SK-N-MC (cell line): ENCODE data around the gene SDHAF3.
"Not testable (repeated sequence)": the region's sequence is repeated elsewhere in the genome, so short reads cannot be mapped to it uniquely, and the experiment has no call there.

Experiments used
- DNase-seq: peaks from one replicate; pipeline ENCODE4 v3.0.0-alpha.2; 2011; ENCODE audit warnings: low read depth, low spot score
- H3K27ac ChIP-seq: fragments of 200-600 bp; sonication (generic); 2 replicates; pipeline ENCODE4 v1.5.1; 2016; ENCODE audit warnings: mixed run types
- H3K36me3 ChIP-seq: fragments of 200-600 bp; sonication (generic); 2 replicates; pipeline ENCODE4 v1.6.1; 2017; ENCODE audit warnings: antibody characterized with exemption, low read length, mixed read lengths; ENCODE audit not compliant: insufficient read depth
- H3K4me3 ChIP-seq: fragments of 200-600 bp; sonication (generic); 2 replicates; pipeline ENCODE4 v1.5.1; 2016
- H3K9ac ChIP-seq: fragments of 200-600 bp; sonication (generic); 2 replicates; pipeline ENCODE4 v1.8.0; 2017; ENCODE audit warnings: mixed run types, mixed read lengths; ENCODE audit not compliant: insufficient read length
- H3K9me3 ChIP-seq: fragments of 200-600 bp; sonication (generic); 2 replicates; pipeline ENCODE4 v1.6.1; 2017; ENCODE audit warnings: low read depth, mild to moderate bottlenecking, antibody characterized with exemption, low read length, moderate library complexity, mixed read lengths
- EZH2 ChIP-seq: fragments of 200-600 bp; sonication (generic); IDR thresholded peaks from one replicate; pipeline ENCODE4 v1.6.1; 2017; ENCODE audit warnings: antibody characterized with exemption
- FOXP2 ChIP-seq: optimal IDR thresholded peaks from 2 replicates; pipeline ENCODE3; 2011; ENCODE audit warnings: mild to moderate bottlenecking, moderate library complexity; ENCODE audit not compliant: insufficient read depth; ENCODE audit errors: extremely low read length, control extremely low read depth
- POLR2AphosphoS5 ChIP-seq: IDR thresholded peaks from 2 replicates; pipeline ENCODE4 v1.6.1; 2012; ENCODE audit warnings: mild to moderate bottlenecking, low read depth, low read length, borderline replicate concordance

The SDHAF3 gene

GRCh38 chr7:97179454-97180104, 62.1 kb downstream of the SDHAF3 start:
- peak; percentile 8 for DNase-seq
- TF ChIP-seq FOXP2 (no peak), POLR2AphosphoS5 (no peak), EZH2 (no peak)
- Histone ChIP-seq H3K9ac (no peak overlapping the region), H3K4me3 (no peak overlapping the region), H3K36me3 (0 out of 2 replicates have a peak, but pooled peaks cover 3% of the 10 kb centered on the region), H3K9me3 (no peaks in the 10 kb centered on the region), H3K27ac (no peak overlapping the region)

- no peak for TF ChIP-seq EZH2
- no peak for TF ChIP-seq POLR2AphosphoS5
- TF ChIP-seq FOXP2, result no peak
- H3K4me3 ChIP-seq, result no peak overlapping the region
- no peaks in the 10 kb centered on the region for H3K36me3 ChIP-seq
- H3K27ac ChIP-seq, result no peak overlapping the region
- no peak for DNase-seq
- no peaks in the 10 kb centered on the region for H3K9me3 ChIP-seq
- H3K9ac ChIP-seq, result no peak overlapping the region
Observed at GRCh38 chr7:97187067-97187466, 69.6 kb downstream of the SDHAF3 start.

- not testable (repeated sequence) for H3K9ac ChIP-seq, H3K27ac ChIP-seq, H3K9me3 ChIP-seq, H3K4me3 ChIP-seq, DNase-seq, H3K36me3 ChIP-seq
Observed at GRCh38 chr7:97196174-97196573, 78.7 kb downstream of the SDHAF3 start.

GRCh38 chr7:97198596-97198995, 81.1 kb downstream of the SDHAF3 start:
- Histone ChIP-seq H3K9ac (no peak overlapping the region), H3K36me3 (no peaks in the 10 kb centered on the region), H3K4me3 (no peak overlapping the region), H3K9me3 (no peaks in the 10 kb centered on the region), H3K27ac (no peak overlapping the region)
- TF ChIP-seq FOXP2, result no peak
- TF ChIP-seq EZH2, result no peak
- TF ChIP-seq POLR2AphosphoS5, result no peak
- DNase-seq, result no peak

GRCh38 chr7:97200018-97200417, 82.5 kb downstream of the SDHAF3 start:
- no peak overlapping the region for H3K27ac ChIP-seq
- no peaks in the 10 kb centered on the region for H3K36me3 ChIP-seq
- H3K4me3 ChIP-seq, result no peak overlapping the region
- H3K9me3 ChIP-seq, result no peaks in the 10 kb centered on the region
- DNase-seq, result no peak
- no peak for TF ChIP-seq POLR2AphosphoS5
- H3K9ac ChIP-seq, result no peak overlapping the region

GRCh38 chr7:97203957-97204356, 86.5 kb downstream of the SDHAF3 start:
- no peak overlapping the region for H3K9ac ChIP-seq
- TF ChIP-seq POLR2AphosphoS5, result no peak
- TF ChIP-seq EZH2, result no peak
- TF ChIP-seq FOXP2, result no peak
- H3K36me3 ChIP-seq, result no peaks in the 10 kb centered on the region
- no peak overlapping the region for H3K27ac ChIP-seq
- H3K4me3 ChIP-seq, result no peak overlapping the region
- no peaks in the 10 kb centered on the region for H3K9me3 ChIP-seq
- DNase-seq, result no peak

- Histone ChIP-seq H3K9me3 (no peaks in the 10 kb centered on the region), H3K9ac (no peak overlapping the region), H3K36me3 (no peaks in the 10 kb centered on the region), H3K27ac (no peak overlapping the region), H3K4me3 (no peak overlapping the region)
- DNase-seq, result no peak
- TF ChIP-seq EZH2 (no peak), FOXP2 (no peak), POLR2AphosphoS5 (no peak)
Observed at GRCh38 chr7:97204821-97205220, 87.3 kb downstream of the SDHAF3 start.

GRCh38 chr7:97215556-97215955, 98.1 kb downstream of the SDHAF3 start:
- TF ChIP-seq EZH2, result no peak
- TF ChIP-seq POLR2AphosphoS5, result no peak
- TF ChIP-seq FOXP2, result no peak
- H3K9me3 ChIP-seq, result no peaks in the 10 kb centered on the region
- no peaks in the 10 kb centered on the region for H3K36me3 ChIP-seq
- H3K27ac ChIP-seq, result no peak overlapping the region
- H3K9ac ChIP-seq, result no peak overlapping the region
- no peak overlapping the region for H3K4me3 ChIP-seq
- DNase-seq, result no peak

GRCh38 chr7:97218767-97219166, 101.3 kb downstream of the SDHAF3 start:
- H3K9me3 ChIP-seq, result no peaks in the 10 kb centered on the region
- H3K27ac ChIP-seq, result no peak overlapping the region
- DNase-seq, result no peak
- H3K4me3 ChIP-seq, result no peak overlapping the region
- TF ChIP-seq EZH2, result no peak
- no peak for TF ChIP-seq FOXP2
- TF ChIP-seq POLR2AphosphoS5, result no peak
- H3K9ac ChIP-seq, result no peak overlapping the region
- H3K36me3 ChIP-seq, result no peaks in the 10 kb centered on the region
